Tibial nerve (tissue), 4 donors: ENCODE data around the gene IKBKE.

ENCODE experiments used
- CTCF ChIP-seq, 5 experiments: fragments of 200-600 bp in 3 of 5; fragments of 450-650 bp in 2 of 5; sonication (generic) in 3 of 5; IDR thresholded peaks; one replicate each; pipeline ENCODE4 v1.5.1; 2016 to 2019; ENCODE audit warnings: antibody characterized with exemption in 5 of 5, mild to moderate bottlenecking in 3 of 5, moderate library complexity in 2 of 5
- EP300 ChIP-seq, 2 donors: sonication (generic); formaldehyde crosslinking; IDR thresholded peaks; one replicate each; pipeline ENCODE4 v1.6.1; 2017; ENCODE audit warnings: antibody characterized with exemption in 2 of 2, mild to moderate bottlenecking in 1 of 2
- POLR2A ChIP-seq, 2 donors: fragments of 450-650 bp; IDR thresholded peaks; one replicate each; pipeline ENCODE4 v1.6.1; 2017; ENCODE audit warnings: antibody characterized with exemption in 2 of 2, mild to moderate bottlenecking in 2 of 2, moderate library complexity in 2 of 2

DNA sequence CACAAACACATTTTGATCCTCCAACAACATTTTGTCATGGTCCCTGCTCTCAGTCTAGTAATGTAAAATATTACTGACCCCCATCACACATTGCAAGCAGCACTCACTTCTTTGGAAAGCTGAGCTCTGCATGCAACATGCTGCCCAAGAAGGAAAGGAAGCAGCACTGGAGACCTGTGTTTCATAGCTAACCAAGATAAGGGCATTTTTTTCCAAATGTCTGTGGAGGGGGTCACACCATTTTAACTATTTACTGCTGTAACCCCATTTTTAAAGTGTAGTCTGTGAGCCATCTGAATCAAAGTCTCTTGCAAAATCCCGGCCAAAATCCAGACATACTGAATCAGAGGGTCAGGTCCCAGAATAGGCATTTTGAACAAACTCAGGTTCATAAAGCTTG lies 32.5 kb downstream of the IKBKE start:
- no peak for TF ChIP-seq POLR2A (IDR thresholded peaks at IDR 0.05)
- no peak for TF ChIP-seq CTCF (IDR thresholded peaks at IDR 0.05)
- TF ChIP-seq EP300 (IDR thresholded peaks at IDR 0.05): no peak
